ENCODE data around the gene GRM4.
"Not testable (repeated sequence)": the region's sequence is repeated elsewhere in the genome, so short reads cannot be mapped to it uniquely, and the experiment has no call there.

The GRM4 gene

DNA sequence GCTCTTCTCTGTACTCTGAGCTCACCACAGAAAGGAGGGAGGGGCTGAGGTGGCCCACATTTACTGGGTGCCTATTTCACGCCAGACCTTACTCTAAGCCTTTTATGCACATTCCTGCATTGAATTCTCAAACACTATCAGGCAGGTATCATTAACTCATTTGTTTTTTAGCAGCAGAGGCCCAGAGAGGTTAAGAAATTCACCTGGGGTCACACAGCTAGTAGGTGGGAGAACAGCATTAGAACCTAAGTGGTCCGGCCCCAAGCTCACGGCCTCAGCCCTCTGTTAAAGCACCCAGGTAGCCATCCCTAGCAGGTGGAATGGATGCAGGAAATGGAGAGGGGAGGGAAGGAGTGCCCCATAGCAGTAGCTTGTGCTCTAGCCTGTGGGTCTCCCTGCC is 84.5 kb downstream of the GRM4 start:
- no peak for DNase-seq

- no peak for DNase-seq
Measured at GRCh38 chr6:34059914-34060313, 86.0 kb downstream of the GRM4 start.

DNA sequence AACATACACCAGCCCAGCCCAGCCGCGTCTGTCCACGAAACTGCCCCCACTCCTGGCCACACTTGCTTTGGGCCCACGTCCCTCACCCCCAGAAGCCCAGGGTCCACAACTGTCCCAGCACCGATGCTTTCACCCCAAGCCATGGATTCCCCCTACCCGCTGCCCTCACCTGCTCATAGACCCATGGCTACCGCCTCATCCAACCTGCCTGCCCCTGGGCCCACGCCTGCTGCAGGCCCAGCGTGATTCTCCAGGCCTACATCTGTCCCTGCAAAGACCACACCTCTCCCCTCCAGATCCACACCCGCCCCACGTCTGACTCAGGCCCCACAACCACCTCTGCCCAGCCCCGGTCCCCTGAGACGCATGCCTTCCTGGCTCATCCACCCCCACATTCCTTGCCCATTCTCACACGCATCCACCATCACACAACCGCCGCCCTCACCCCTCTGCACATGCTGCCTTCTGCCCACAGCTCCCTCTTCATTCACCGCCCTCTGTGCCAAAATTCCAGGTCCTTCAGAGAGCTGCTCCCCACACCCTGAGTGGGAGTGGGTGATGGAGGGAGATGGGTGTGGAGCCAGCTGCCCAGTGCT is 86.7 kb downstream of the GRM4 start:
- DNase-seq: no peak

- no peak for DNase-seq
Measured at GRCh38 chr6:34057790-34058189, 88.1 kb downstream of the GRM4 start.

DNA sequence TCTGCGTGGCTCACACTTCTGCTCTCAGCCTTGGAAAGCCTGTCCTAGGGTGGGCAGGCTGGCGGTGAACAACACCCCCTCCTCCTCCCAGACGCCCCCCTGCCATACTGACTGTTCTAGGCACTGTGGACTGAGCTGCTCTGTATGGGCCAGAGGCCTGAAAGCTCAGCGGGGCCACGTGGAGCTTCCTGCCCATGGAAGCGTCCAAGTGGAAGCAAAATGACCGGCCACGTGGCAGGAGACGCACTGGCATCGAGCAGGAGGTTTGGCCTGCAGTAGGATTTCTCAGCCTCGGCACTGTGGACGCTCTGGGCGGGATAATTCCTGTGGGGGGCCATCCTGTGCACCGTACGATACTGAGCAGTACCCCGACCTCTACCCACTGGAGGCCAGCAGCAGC is 88.7 kb downstream of the GRM4 start:
- no peak for DNase-seq

- DNase-seq: peak; percentile 55
Measured at GRCh38 chr6:34056305-34057108, 89.4 kb downstream of the GRM4 start.

DNA sequence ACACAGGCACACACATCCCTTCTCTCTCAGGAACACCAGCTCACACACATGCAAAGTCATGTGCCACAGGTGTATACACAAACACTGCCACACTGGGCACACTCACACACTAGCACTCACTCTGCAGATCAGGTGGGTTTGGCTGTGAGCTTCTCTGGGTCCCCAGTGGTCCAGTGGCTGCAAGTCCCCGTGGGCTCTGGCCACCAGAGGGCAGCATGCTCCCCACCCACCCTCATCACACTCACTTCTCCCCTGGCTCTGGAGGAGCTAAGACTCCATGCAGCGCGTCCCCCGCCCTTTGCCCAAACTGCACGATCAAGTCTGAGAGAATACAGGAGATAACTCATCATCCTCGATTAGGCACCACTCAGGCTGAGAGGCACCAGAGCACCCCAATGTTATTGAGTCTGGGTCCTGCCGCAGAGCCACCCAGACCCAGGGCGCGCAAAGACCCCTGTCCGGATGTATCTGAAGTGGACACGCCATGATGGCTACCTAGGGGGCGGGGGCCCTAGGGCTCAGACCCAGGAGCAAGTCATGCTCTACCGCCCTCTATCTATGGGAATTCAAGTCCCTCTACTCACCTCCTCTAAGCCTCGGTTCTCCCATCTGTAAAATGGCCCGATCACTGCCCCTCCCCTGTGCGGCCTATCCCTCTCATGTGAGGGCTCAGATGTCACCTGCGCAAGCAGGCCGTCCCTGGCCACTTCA is 90.5 kb downstream of the GRM4 start:
- peak; percentile 75 for DNase-seq

DNA sequence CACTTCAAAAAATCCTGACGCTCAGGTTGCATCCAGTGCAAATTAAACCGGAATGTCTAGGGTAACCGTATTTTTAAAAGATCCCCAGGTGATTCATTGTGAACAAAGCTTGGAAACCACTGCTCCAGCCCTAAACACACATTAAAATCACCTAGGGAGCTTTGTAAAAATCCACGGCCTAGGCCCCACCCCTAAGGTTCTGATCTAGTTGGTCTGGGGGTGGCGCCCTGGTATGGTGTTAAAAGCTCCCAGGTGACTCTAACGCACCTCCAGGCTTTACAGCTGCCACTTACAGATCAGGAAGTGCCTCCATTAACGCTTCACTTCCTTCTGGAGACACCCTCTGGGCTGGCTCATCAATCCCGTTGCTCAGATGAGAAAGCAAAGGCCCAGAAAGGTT is 92.2 kb downstream of the GRM4 start:
- peak; percentile 86 for DNase-seq

DNA sequence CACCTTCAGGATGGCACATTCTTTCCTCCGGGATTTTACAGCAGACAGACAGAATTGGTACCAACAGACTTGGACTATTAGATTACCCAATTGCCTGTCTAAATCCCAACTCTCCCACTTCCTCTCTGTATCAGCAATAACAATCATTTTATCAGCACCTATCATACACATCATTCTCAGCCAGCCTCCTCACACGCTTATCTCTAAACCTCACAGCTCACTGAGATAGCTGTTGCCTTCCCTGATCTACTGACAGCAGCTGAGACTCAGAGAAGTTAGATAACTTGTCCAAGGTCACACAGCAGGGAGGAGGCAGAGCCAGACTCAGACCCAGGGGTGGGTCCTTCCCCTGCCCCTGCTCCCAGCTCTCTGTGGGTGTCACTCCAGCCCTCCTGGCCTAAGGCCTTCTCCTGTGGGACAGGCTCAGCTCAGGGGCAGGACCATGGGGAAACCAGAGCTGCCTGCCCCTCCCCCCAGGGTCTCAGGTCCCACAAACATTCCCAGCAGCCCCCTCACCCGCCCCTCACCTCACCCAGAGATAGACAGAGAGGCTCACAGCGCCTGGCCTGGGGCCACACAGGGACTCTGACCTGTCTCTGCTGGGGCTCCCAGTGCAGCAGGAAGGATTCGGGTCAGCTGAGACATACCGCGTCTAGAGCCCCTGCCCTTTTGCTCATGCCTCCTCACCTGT is 92.8 kb downstream of the GRM4 start:
- DNase-seq: no peak

DNA sequence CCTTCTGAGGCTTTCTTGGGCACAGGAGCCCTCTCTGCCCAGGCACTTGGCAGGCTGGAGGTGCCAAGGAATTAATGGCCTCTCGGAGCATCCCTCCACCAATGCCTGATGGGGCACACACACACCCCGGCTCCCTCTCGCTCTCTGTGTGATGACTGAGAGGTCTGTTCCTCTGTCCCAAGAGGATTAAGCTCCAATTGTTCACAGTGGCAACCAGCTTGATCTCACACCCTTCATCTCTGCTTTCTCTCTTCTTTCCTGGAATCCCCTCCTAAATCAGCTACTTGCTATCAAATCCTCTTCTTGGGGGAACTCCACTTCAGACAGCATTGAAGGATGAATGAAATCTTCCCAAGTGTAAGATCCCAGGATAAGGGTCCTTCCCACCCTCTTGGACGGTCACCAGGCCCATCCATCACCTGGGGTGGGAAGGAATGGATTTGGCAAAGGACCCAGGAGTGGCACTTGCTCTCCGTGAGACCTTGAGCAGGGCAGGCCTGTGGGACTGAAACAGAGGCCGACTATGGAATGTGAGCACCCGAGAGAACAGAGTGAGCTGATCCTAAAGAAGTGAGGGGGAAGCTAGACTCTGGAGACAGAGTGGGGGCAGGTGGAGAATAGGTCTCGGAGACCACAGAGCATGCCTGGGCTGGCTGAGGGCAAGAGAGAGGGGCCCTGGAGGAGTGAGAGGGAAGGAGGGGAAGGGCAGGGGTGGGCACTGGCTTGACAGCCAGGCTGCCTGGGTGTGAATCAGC is 93.6 kb downstream of the GRM4 start:
- no peak for DNase-seq

GRCh38 chr6:34051331-34051919 is 94.5 kb downstream of the GRM4 start:
- no peak for DNase-seq

DNA sequence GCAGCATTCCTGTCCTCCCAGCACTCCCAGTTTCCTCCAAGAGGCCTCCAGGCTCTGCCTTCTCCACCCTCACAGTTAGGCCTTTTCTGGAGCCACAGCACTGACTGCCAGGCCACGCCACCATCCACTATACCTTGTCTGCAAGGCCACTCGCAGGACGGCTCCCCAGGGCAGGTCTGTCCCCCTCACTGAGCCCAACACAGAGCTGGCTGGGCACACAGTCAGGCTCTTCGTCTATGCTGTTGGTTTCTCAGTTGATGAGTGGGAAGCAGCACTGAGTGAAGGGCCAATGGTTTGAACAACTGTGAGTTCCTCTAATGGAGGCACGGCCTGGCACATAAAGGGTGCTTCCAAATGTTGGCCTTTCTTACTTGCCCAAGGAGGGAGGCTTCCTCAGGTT is 95.2 kb downstream of the GRM4 start:
- DNase-seq: no peak

GRCh38 chr6:34049395-34050342 is 96.2 kb downstream of the GRM4 start:
- DNase-seq: no peak

- no peak for DNase-seq
Measured at GRCh38 chr6:34047913-34048867, 97.7 kb downstream of the GRM4 start.

DNA sequence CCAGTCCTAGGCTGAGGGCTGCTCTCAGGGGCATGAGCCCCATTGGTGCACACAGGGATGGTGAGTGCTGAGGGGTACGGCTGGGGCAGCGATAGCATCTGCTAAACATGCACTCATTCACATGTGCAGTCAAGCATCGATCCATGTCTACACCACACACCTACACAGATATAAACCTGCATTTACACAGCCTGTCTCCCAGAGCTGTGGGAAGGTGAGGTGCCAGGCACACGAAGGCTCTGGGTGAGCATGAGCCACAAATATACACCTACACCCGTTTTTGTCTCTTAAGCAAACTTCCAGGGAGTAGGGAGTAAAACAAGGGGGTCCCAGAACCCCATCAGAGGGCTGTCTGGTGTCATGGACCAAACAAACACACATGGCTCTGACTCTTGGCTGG is 99.3 kb downstream of the GRM4 start:
- DNase-seq: no peak

- DNase-seq: no peak
Measured at GRCh38 chr6:34045771-34046170, 100.1 kb downstream of the GRM4 start.

GRCh38 chr6:34044945-34045595 is 100.8 kb downstream of the GRM4 start:
- no peak for DNase-seq

DNA sequence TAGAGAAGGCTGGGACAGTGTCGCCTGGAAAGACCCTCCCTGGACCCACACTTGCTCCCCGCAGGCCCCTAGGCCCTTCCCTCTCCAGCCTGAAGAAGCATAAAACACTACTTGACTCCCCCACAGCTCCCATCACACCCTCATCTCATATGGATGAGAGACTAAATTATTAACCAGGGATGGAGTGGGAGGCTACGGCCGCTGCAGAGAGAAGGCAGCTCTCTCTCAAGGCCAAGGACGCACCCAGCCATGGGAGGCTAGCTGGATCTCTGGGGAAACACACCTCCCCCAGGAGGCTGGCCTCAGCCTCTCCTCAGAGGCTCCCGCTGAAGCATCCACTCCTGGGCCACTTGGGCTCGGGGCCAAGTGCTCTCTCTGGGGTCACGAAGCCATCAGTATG is 102.5 kb downstream of the GRM4 start:
- DNase-seq: no peak

DNA sequence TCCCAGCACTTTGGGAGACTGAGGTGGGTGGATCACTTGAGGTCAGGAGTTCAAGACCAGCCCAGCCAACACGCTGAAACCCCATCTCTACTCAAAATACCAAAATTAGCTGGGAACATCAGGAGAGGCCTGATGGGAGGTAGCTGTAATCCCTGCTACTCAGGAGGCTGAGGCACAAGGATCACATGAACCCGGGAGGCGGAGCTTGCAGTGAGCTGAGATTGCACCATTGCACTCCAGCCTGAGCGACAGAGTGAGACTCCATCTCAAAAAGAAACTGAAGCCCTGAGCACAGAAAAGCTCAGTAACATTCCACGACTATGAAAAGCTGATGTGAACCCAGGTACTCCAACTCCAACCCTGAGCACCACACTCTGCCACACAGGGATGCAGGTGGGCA is 103.9 kb downstream of the GRM4 start:
- not testable (repeated sequence) for DNase-seq
